Measurements from ENCODE around the gene KLRC4. TPM values are rescaled to one million over a fixed set of nuclear protein-coding genes. Genes with fewer than 3 reads are reported as not detected.
"Not testable (repeated sequence)": the region's sequence is repeated elsewhere in the genome, so short reads cannot be mapped to it uniquely, and the experiment has no call there.

The KLRC4 gene
- total RNA-seq, 6 experiments from 2014 or later, result not detected

GRCh38 chr12:10397296-10397695 lies 12.3 kb downstream of the KLRC4 start:
- peaks cover 25% of the 10 kb centered on the region for H3K4me1 Mint-ChIP-seq (ENCODE audit: low read depth)
- H3K27ac Mint-ChIP-seq, result no peak overlapping the region
- H3K4me3 Mint-ChIP-seq, result no peak overlapping the region
- no peak for TF ChIP-seq CTCF (IDR thresholded peaks at IDR 0.05)
- no peaks in the 10 kb centered on the region for H3K36me3 Mint-ChIP-seq (ENCODE audit: low read depth)
- no peaks in the 10 kb centered on the region for H3K9me3 Mint-ChIP-seq
- DNase-seq, result no peak
- no peaks in the 10 kb centered on the region; the same call in 1 of the 2 replicates for H3K27me3 Mint-ChIP-seq (ENCODE audit: insufficient read depth)

DNA sequence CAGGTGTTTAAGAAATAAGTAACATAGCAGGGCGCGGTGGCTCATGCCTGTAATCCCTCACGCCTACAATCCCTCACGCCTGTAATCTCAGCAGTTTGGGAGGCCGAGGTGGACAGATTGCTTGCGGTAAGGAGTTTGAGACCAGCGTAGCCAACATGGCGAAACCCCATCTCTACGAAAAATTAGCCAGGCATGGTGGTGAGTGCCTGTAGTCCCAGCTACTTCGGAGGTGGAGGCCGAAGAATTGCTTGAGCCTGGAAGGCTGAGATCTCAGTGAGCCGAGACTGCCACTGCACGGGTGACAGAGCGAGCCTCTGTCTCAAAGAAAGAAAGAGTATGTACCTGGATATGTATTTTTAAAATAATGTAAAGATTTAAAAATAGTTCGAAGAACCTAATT lies 13.4 kb downstream of the KLRC4 start:
- H3K27me3 Mint-ChIP-seq (ENCODE audit: insufficient read depth); H3K27ac Mint-ChIP-seq; DNase-seq; H3K4me3 Mint-ChIP-seq; H3K9me3 Mint-ChIP-seq; H3K36me3 Mint-ChIP-seq (ENCODE audit: low read depth): not testable (repeated sequence)
- peaks cover 26% of the 10 kb centered on the region for H3K4me1 Mint-ChIP-seq (ENCODE audit: low read depth)

DNA sequence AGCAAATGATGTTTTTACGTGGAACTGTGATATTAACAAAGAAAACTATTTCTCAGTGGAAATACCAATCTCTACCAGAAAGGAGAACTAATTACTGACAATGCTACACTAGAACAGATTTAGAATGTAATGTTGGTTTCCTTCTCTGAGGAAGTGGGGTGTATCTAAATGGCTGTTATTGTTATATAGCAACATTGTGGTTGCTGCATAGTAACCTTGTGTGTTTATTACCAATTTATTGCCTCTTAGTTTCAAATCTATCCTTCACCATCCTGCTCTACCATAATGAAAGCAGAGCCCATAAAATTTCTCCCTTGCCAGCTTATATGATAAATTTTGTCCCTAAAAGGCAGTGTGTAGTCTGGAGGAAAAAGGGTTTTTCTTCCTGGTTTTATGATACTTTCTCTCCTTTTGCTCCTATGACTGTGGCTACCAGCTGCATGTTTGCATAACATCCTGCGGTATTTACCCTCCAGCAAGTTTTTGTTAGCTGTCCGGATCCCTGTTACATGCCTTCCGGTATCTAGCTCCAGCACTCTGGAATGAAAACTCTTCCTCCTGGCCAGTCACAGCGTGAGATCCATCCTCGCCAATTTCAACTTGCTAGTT lies 14.1 kb downstream of the KLRC4 start:
- Mint-ChIP-seq H3K4me3 (peak overlapping the region; percentile 73), H3K9me3 (no peaks in the 10 kb centered on the region), H3K27ac (peak overlapping the region; percentile 95), H3K36me3 (ENCODE audit: low read depth) (no peaks in the 10 kb centered on the region), H3K4me1 (ENCODE audit: low read depth) (peaks cover 26% of the 10 kb centered on the region), H3K27me3 (ENCODE audit: insufficient read depth) (no peaks in the 10 kb centered on the region; the same call in 1 of the 2 replicates)
- TF ChIP-seq CTCF (IDR thresholded peaks at IDR 0.05), result no peak
- DNase-seq, result peak; percentile 94

GRCh38 chr12:10394531-10395152 lies 14.9 kb downstream of the KLRC4 start:
- Mint-ChIP-seq H3K27ac (peak overlapping the region; percentile 95), H3K4me1 (ENCODE audit: low read depth) (peaks cover 26% of the 10 kb centered on the region), H3K4me3 (peak overlapping the region; percentile 73; the same call in 1 of the 2 replicates)
- not testable (repeated sequence) for DNase-seq; H3K27me3 Mint-ChIP-seq (ENCODE audit: insufficient read depth); H3K9me3 Mint-ChIP-seq; H3K36me3 Mint-ChIP-seq (ENCODE audit: low read depth)

GRCh38 chr12:10393291-10393690 lies 16.3 kb downstream of the KLRC4 start:
- Mint-ChIP-seq H3K27ac (no peak overlapping the region), H3K9me3 (no peaks in the 10 kb centered on the region), H3K4me1 (ENCODE audit: low read depth) (peaks cover 26% of the 10 kb centered on the region), H3K27me3 (ENCODE audit: insufficient read depth) (no peaks in the 10 kb centered on the region), H3K36me3 (ENCODE audit: low read depth) (no peaks in the 10 kb centered on the region), H3K4me3 (no peak overlapping the region)
- TF ChIP-seq CTCF (IDR thresholded peaks at IDR 0.05), result no peak
- DNase-seq, result no peak

DNA sequence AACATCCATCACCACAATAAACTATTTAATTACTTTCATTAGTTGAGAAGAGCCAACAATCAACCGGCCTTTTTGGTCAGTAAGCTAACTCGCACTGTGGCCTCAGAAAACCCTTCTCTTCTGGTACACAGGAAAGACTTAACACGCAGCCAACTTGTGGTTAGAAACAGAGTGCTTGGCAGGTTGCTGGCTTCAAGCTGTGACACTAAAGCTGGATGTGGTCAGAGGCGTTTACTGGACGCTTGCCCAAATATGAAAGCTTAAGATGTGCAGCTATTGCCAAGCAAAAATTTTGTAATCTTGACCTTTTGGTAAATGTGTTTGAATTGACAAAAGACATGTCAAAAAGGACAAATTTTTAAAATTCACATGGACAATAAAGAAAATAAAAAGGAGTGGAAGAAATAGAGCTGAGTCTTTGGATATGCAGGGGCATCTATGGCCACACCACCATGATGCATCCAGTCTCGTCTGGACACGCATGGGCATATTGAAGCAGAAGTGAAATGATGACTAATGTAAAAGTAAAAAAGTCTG lies 17.1 kb downstream of the KLRC4 start:
- H3K27ac Mint-ChIP-seq, result no peak overlapping the region

DNA sequence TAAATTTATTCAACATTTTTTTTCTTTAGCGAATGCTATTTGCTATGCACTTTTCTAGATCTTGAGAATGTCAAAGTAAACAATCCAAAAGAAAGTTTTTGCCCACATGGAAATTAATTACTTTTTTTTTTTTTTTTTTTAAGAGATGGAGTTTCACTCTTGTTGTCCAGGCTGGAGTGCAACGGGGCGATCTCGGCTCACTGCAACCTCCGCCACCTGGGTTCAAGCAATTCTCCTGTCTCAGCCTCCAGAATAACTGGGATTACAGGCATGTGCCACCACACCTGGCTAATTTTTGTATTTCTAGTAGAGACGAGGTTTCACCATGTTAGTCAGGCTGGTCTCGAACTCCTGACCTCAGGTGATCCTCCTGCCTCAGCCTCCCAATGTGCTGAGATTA lies 18.6 kb downstream of the KLRC4 start:
- not testable (repeated sequence) for H3K9me3 Mint-ChIP-seq; H3K4me3 Mint-ChIP-seq; H3K36me3 Mint-ChIP-seq (ENCODE audit: low read depth); H3K27ac Mint-ChIP-seq; DNase-seq; H3K27me3 Mint-ChIP-seq (ENCODE audit: insufficient read depth)
- H3K4me1 Mint-ChIP-seq (ENCODE audit: low read depth), result peaks cover 25% of the 10 kb centered on the region

More for the DNA sequence above, 17.1 kb downstream of the KLRC4 start:
- Mint-ChIP-seq H3K9me3 (no peaks in the 10 kb centered on the region), H3K4me3 (no peak overlapping the region), H3K4me1 (ENCODE audit: low read depth) (peaks cover 26% of the 10 kb centered on the region), H3K27me3 (ENCODE audit: insufficient read depth) (no peaks in the 10 kb centered on the region), H3K36me3 (ENCODE audit: low read depth) (no peaks in the 10 kb centered on the region)
- DNase-seq, result peak; percentile 36
- TF ChIP-seq CTCF (IDR thresholded peaks at IDR 0.05), result no peak
